ENCODE results near the gene LBX2. TPM values are rescaled to one million over a fixed set of nuclear protein-coding genes. Genes with fewer than 3 reads are reported as not detected.

The LBX2 gene
- total RNA-seq, 1 experiment from 2014 or later: not detected

DNA sequence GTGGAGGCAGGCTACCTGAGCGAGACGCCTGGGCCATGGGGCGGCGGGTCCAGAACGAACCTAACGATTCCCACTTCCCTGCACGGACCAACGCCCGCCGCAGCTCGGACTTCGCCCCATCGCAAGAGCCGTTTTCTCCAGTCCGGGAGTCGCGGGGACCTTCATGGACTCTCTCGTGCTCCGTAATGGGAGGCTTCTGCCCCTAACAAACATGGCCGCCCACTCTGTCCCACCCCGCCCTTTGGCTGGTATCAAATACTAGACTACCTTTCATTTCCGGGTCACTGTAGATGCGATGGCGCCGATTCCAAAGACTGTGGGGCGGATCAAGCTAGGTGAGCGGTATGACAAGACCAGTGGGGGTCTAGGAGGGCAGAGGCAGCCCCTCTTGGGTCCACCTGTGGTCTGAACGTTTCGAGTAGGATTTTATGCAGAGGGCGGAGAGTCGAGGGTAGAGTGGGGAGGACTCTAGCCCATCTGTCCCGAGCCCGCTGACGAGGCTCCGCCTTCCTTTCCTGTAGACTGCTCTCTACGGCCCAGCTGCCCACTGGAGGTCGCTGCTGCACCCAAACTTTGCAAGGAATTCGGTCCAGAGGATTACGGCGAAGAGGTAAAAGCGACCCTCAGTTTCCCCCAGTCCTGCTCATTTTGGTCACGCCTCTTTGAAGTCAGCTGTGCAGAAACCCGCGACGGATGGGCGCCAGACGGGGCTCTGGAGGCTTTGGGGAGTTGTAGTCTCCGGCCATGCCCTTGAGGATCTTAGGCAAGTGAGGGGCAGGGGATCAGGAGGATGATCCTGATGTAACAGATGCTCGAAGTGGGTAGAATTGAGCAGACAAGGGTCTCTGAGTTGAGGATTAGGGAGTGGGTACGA lies 16.4 kb downstream of the LBX2 start, which contains the start of the genes CCDC142 and TTC31:
Gene CCDC142, minus strand, starts transcription at position 198 of the 874 bp plus-strand sequence. Its CDS starts 161 bp downstream, at position 37.
Gene TTC31, plus strand, starts transcription at position 281 of the 874 bp plus-strand sequence. Its CDS starts 15 bp downstream, at position 296.
- H3K27me3 ChIP-seq (replicated peaks; ENCODE audit: insufficient read depth, low read depth, low read length, poor library complexity): no peaks in the 10 kb centered on the region
- CTCF ChIA-PET: interaction anchor here (0.6 to 1.2 kb wide), 7 partner anchors 10 to 305 kb away, joined by 3 to 5 read pairs (median 4); partner anchors contain the start of genes INO80B, MOB1A, MRPL53 and PCGF1
- TF ChIP-seq, protein P1, sequence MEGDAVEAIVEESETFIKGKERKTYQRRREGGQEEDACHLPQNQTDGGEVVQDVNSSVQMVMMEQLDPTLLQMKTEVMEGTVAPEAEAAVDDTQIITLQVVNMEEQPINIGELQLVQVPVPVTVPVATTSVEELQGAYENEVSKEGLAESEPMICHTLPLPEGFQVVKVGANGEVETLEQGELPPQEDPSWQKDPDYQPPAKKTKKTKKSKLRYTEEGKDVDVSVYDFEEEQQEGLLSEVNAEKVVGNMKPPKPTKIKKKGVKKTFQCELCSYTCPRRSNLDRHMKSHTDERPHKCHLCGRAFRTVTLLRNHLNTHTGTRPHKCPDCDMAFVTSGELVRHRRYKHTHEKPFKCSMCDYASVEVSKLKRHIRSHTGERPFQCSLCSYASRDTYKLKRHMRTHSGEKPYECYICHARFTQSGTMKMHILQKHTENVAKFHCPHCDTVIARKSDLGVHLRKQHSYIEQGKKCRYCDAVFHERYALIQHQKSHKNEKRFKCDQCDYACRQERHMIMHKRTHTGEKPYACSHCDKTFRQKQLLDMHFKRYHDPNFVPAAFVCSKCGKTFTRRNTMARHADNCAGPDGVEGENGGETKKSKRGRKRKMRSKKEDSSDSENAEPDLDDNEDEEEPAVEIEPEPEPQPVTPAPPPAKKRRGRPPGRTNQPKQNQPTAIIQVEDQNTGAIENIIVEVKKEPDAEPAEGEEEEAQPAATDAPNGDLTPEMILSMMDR (conservative IDR thresholded peaks at IDR 0.05; ENCODE audit: low read depth, low read length): peak; percentile 97
- no peak for TF ChIP-seq EZH2 (IDR thresholded peaks at IDR 0.05; ENCODE audit: borderline replicate concordance, low read depth, low read length, poor library complexity, severe bottlenecking)
- peak; percentile 97 for DNase-seq (ENCODE audit: low spot score)
- peak within 1 kb of the TSS; percentile 84 for H3K27ac ChIP-seq (ENCODE audit: low read depth, low read length, poor library complexity, severe bottlenecking)
- POLR2A ChIA-PET (ENCODE audit: low non-redundant PET): interaction anchor here (0.5 to 1.0 kb wide), 2 partner anchors 24 to 290 kb away, joined by 3 to 4 read pairs; no protein-coding TSS in a partner anchor
- peaks cover 12% of the 10 kb centered on the region for H3K36me3 ChIP-seq (ENCODE audit: insufficient read depth, low read length, poor library complexity, severe bottlenecking)
- peak within 1 kb of the TSS; percentile 84 for H3K4me3 ChIP-seq (ENCODE audit: low read depth, low read length, poor library complexity, severe bottlenecking)
- TSS peak; percentile 87 for BruUV-seq (replicated peaks)
- H3K9me3 ChIP-seq (ENCODE audit: low read depth, low read length, poor library complexity, severe bottlenecking): no peaks in the 10 kb centered on the region
- intact Hi-C loops (cut with micrococcal nuclease; ENCODE audit: unreplicated experiment): loop anchor here (1.0 to 2.0 kb wide), 4 partner anchors 28 to 104 kb away; partner anchors contain the start of genes AUP1, HTRA2 and INO80B
- peaks cover 18% of the 10 kb centered on the region for H3K4me1 ChIP-seq (ENCODE audit: insufficient read depth, low read length, poor library complexity, severe bottlenecking)

DNA sequence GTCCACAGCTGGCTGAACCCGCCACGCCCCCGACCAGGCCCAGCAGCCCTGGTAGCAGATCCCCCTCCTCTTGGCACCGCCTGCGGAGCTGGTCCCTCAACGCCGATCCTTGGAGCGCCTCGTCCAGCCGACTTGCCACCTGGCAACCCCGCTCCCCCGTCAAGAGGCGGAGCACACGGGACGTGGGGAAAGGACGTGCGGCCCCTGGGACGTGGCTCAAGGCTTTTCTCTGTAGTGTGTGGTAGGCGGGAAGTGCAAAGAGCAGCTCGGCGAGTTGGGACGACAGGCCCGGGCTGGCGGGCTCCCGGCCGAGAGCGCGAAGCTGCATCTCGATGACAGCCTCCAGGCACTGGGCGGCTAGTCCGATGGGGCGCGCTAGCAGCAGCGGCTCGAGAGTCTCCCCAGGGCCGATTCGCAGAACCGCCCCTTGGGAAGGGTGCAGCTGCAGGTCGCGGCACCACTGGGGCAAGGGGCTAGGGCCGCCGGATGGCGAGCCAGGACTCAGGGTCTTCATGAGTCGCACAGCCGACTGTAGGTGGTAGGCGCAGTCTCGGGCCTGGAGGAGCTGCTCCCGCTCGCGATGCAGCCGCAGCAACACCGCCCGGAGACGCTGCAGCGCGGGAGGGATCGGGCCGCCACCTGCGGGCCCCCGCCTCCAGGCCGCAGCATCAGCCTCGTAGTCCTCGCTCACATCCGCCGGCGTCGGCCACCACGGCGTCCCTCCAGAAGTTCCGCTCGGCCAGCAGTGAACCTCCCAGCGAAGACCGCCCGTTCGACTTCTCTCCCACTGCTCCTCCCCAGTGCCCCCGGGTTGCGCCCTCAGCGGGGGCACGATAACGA lies 17.2 kb downstream of the LBX2 start:
- Histone ChIP-seq H3K36me3 (ENCODE audit: insufficient read depth, low read length, poor library complexity, severe bottlenecking) (peaks cover 15% of the 10 kb centered on the region), H3K9me3 (ENCODE audit: low read depth, low read length, poor library complexity, severe bottlenecking) (no peaks in the 10 kb centered on the region), H3K27ac (ENCODE audit: low read depth, low read length, poor library complexity, severe bottlenecking) (peak overlapping the region; percentile 84), H3K27me3 (replicated peaks; ENCODE audit: insufficient read depth, low read depth, low read length, poor library complexity) (no peaks in the 10 kb centered on the region), H3K4me1 (ENCODE audit: insufficient read depth, low read length, poor library complexity, severe bottlenecking) (peaks cover 18% of the 10 kb centered on the region), H3K4me3 (ENCODE audit: low read depth, low read length, poor library complexity, severe bottlenecking) (peak overlapping the region; percentile 84)
- ChIA-PET CTCF (interaction anchor here (0.8 to 1.2 kb wide), 4 partner anchors 10 to 50 kb away, joined by 4 to 5 read pairs (median 5); partner anchors contain the start of genes INO80B and MRPL53), POLR2A (ENCODE audit: low non-redundant PET) (interaction anchor here (1.0 kb wide), 1 partner anchor 25 kb away, joined by 4 read pairs; no protein-coding TSS in a partner anchor)
- no peak for TF ChIP-seq EZH2 (IDR thresholded peaks at IDR 0.05; ENCODE audit: borderline replicate concordance, low read depth, low read length, poor library complexity, severe bottlenecking)
- TF ChIP-seq, protein P1 (conservative IDR thresholded peaks at IDR 0.05; ENCODE audit: low read depth, low read length): no peak
- intact Hi-C loops (cut with micrococcal nuclease; ENCODE audit: unreplicated experiment): loop anchor here (2.0 kb wide), 1 partner anchor 47 kb away; the partner anchor contains the start of genes AUP1 and HTRA2
- DNase-seq (ENCODE audit: low spot score): no peak
- BruUV-seq (replicated peaks): TSS peak; percentile 37

DNA sequence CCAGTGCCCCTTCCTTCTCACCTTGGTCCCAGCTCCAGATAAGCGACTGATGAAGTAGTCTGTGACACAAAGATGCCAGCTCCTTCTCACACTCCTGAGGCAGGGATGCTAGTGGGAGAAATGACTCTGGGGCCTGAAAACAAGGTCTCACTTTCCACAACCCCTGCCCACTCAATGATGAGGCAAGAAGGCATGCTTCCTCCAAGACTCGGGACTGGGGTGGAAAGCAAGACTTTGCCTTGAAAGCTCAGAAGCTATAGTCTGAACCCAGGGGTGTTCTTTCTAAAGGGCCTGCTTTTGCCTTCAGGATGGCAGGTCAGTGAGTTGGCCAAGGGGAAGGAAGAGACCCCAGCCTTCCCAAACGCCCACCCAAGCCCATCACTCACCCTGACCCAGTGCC lies 18.0 kb downstream of the LBX2 start:
- DNase-seq (ENCODE audit: low spot score): no peak
- no peak for TF ChIP-seq EZH2 (IDR thresholded peaks at IDR 0.05; ENCODE audit: borderline replicate concordance, low read depth, low read length, poor library complexity, severe bottlenecking)
- TF ChIP-seq, protein P1 (conservative IDR thresholded peaks at IDR 0.05; ENCODE audit: low read depth, low read length): no peak
- Histone ChIP-seq H3K9me3 (ENCODE audit: low read depth, low read length, poor library complexity, severe bottlenecking) (no peaks in the 10 kb centered on the region), H3K36me3 (ENCODE audit: insufficient read depth, low read length, poor library complexity, severe bottlenecking) (peaks cover 15% of the 10 kb centered on the region), H3K4me1 (ENCODE audit: insufficient read depth, low read length, poor library complexity, severe bottlenecking) (peaks cover 18% of the 10 kb centered on the region), H3K27me3 (replicated peaks; ENCODE audit: insufficient read depth, low read depth, low read length, poor library complexity) (no peaks in the 10 kb centered on the region), H3K27ac (ENCODE audit: low read depth, low read length, poor library complexity, severe bottlenecking) (no peak overlapping the region), H3K4me3 (ENCODE audit: low read depth, low read length, poor library complexity, severe bottlenecking) (peak overlapping the region; percentile 84)
- intact Hi-C loops (cut with micrococcal nuclease; ENCODE audit: unreplicated experiment): no loop called here
- no TSS peak for BruUV-seq (replicated peaks)
- ChIA-PET CTCF (no interaction called here), POLR2A (ENCODE audit: low non-redundant PET) (no interaction called here)
